Lower leg skin (tissue), 4 donors: ENCODE measurements around the gene ZNF558. TPM values are rescaled to one million over a fixed set of nuclear protein-coding genes. Genes with fewer than 3 reads are reported as not detected.

Source experiments
- DNase-seq, 2 donors: peaks; one replicate each; pipeline ENCODE4 v3.0.0-alpha.2; 2019; ENCODE audit warnings: low spot score in 2 of 2
- H3K4me3 ChIP-seq: fragments of 200-600 bp; sonication (generic); 2 replicates; pipeline ENCODE4 v1.5.1; 2017; ENCODE audit warnings: mild to moderate bottlenecking, low read depth; ENCODE audit not compliant: poor library complexity, severe bottlenecking
- POLR2A ChIP-seq, 2 donors: fragments of 450-650 bp; IDR thresholded peaks; one replicate each; pipeline ENCODE4 v1.6.1; 2016 to 2017; ENCODE audit warnings: antibody characterized with exemption in 2 of 2, mild to moderate bottlenecking in 1 of 2, moderate library complexity in 1 of 2
- WGBS, 2 donors: methylation state at CpG; one replicate each; pipeline ENCODE4 v1.1.5; 2018; 5-methylcytosine and 5-hydroxymethylcytosine counted together
- intact Hi-C: fragments of 100-400 bp; cut with DNase I; formaldehyde crosslinking; loops from one replicate; pipeline ENCODE4 v1.15.0; 2023; ENCODE audit warnings: low total_unique reads
- total RNA-seq, 4 donors: library from RNA; depleted of rRNA; stranded (reverse); fragments of >200 nt; gene quantifications; one replicate each; pipeline ENCODE4 v1.1.0, GENCODE V29; 2016
- TF ChIP-seq, protein P1 (sequence below), 3 donors: fragments of 450-650 bp; IDR thresholded peaks; one replicate each; pipeline ENCODE4 v1.5.1; 2016; ENCODE audit warnings: antibody characterized with exemption in 3 of 3, mild to moderate bottlenecking in 3 of 3, moderate library complexity in 2 of 3

ZNF558 gene
- total RNA-seq, 4 donors from 2014 or later, result 17.0 to 47.1 (median 29.5) TPM

GRCh38 chr19:8835446-8835845 lies 3.3 kb upstream of the ZNF558 start:
- intact Hi-C loops, result no loop called here
- 47 to 61% methylated on average over 2 of the region's 2 CpGs for WGBS, 2 donors
- TF ChIP-seq, protein P1, sequence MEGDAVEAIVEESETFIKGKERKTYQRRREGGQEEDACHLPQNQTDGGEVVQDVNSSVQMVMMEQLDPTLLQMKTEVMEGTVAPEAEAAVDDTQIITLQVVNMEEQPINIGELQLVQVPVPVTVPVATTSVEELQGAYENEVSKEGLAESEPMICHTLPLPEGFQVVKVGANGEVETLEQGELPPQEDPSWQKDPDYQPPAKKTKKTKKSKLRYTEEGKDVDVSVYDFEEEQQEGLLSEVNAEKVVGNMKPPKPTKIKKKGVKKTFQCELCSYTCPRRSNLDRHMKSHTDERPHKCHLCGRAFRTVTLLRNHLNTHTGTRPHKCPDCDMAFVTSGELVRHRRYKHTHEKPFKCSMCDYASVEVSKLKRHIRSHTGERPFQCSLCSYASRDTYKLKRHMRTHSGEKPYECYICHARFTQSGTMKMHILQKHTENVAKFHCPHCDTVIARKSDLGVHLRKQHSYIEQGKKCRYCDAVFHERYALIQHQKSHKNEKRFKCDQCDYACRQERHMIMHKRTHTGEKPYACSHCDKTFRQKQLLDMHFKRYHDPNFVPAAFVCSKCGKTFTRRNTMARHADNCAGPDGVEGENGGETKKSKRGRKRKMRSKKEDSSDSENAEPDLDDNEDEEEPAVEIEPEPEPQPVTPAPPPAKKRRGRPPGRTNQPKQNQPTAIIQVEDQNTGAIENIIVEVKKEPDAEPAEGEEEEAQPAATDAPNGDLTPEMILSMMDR (IDR thresholded peaks at IDR 0.05), result no peak
- no peak for TF ChIP-seq POLR2A (IDR thresholded peaks at IDR 0.05)
- DNase-seq, result no peak
- H3K4me3 ChIP-seq, result no peak overlapping the region

DNA sequence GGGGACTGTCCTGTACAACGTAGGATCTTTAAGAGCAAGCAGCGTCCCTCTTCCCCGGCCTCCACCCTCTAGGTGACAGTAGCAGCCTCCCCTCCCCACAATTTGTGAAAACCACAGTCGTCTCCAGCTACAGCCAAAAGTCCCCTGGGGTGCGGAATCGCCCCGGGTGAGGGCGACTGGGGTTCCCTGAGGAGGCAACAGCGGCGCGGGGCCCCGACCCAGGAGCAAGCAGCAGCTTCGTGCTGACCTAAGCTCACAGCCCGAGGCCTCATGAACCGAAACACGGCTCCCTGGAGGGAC lies 322 bp downstream of the ZNF558 start:
- peak in 1 of 2 donors; percentile 26 for DNase-seq
- no peak for TF ChIP-seq POLR2A (IDR thresholded peaks at IDR 0.05)
- TF ChIP-seq, protein P1 (IDR thresholded peaks at IDR 0.05), result no peak
- WGBS, 2 donors, result 1% methylated on average over 12 to 14 of the region's 16 CpGs
- intact Hi-C loops, result no loop called here
- peak overlapping the region; percentile 68 for H3K4me3 ChIP-seq

GRCh38 chr19:8831373-8831772 lies 731 bp downstream of the ZNF558 start:
- 37 to 51% methylated on average over 6 of the region's 6 CpGs for WGBS, 2 donors
- no peak for DNase-seq
- no peak overlapping the region for H3K4me3 ChIP-seq
- intact Hi-C loops, result no loop called here
- TF ChIP-seq, protein P1 (IDR thresholded peaks at IDR 0.05), result no peak
- TF ChIP-seq POLR2A (IDR thresholded peaks at IDR 0.05), result no peak

- TF ChIP-seq, protein P1 (IDR thresholded peaks at IDR 0.05), result no peak
- no peak for TF ChIP-seq POLR2A (IDR thresholded peaks at IDR 0.05)
- intact Hi-C loops, result no loop called here
- no peak overlapping the region for H3K4me3 ChIP-seq
- DNase-seq, result no peak
Observed at GRCh38 chr19:8827277-8827676, 4.8 kb downstream of the ZNF558 start.

DNA sequence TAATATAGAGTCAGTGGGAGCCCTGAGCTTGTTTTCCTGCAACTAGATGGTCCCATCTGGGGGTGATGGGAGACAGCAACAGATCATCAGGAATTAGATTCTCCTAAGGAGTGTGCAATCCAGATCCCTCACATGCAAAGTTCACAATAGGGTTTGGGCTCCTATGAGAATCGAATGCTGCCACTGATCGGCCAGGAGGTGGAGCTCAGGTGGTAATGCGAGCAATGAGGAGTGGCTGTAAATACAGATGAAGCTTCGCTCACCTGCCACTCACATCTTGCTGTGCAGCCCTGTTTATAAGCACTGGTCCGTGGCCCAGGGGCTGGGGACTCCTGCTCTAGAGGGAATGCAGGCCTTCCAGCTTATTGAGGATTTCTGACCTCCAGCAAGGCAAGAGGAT lies 5.7 kb downstream of the ZNF558 start:
- H3K4me3 ChIP-seq, result no peak overlapping the region
- intact Hi-C loops, result no loop called here
- 93 to 95% methylated on average over 5 of the region's 5 CpGs for WGBS, 2 donors
- TF ChIP-seq POLR2A (IDR thresholded peaks at IDR 0.05), result no peak
- TF ChIP-seq, protein P1 (IDR thresholded peaks at IDR 0.05), result no peak
- peak in 1 of 2 donors; percentile 8 for DNase-seq

- TF ChIP-seq, protein P1 (IDR thresholded peaks at IDR 0.05), result no peak
- TF ChIP-seq POLR2A (IDR thresholded peaks at IDR 0.05), result no peak
- H3K4me3 ChIP-seq, result no peak overlapping the region
- no peak for DNase-seq
- 91 to 92% methylated on average over 5 of the region's 5 CpGs for WGBS, 2 donors
- intact Hi-C loops, result no loop called here
Observed at GRCh38 chr19:8821748-8822241, 10.3 kb downstream of the ZNF558 start.
